HG03280 (cell line): Measurements from ENCODE around the gene OGDH.
"Not testable (repeated sequence)": the region's sequence is repeated elsewhere in the genome, so short reads cannot be mapped to it uniquely, and the experiment has no call there.

Experiments
- ATAC-seq: cut with Tn5 transposase; IDR thresholded peaks from one replicate; pipeline ENCODE4 v1.9.1; 2021; ENCODE audit warnings: mild to moderate bottlenecking, moderate library complexity; ENCODE audit not compliant: unreplicated experiment

Gene OGDH

DNA sequence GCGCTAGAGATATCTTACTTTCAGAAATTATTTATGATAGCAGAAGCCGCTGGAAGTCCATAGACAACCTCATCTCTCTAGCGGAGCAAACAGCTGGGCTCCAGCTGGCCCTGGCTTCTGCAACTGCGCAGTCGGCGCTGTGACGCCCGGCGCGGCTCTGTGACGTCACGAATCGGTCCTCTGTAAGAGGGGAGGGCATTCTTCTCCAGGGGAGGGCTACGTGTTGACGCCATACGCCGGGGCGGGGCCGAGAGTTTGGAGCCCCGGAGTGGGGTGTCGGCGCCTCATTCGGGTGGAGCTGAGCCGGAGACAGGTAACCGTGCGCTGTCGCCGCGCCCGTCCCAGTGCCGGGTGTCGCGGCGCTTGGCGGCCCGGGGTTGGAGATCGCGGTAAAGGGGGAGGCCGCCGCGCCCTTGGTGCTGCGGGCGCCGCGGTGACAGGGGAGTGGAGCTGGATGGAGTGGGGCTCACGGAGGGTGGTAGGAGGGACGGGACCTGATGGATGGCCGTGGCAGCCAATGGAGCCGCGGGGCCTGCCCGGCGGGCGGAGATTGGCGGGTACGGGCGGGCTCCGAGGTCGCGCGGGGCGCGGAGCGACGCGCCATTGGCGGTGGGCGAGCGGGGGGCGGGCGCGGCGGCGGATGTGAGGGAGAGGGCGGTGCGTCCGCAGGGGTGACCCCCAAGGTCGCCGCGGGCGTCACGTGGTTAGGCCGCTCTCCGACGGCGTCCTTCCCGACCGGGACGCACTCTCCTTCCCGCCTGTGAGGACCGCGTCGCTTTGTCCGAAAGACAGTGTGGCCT, at the start of gene OGDH:
OGDH (plus strand) TSS at position 287 of the 800 bp plus-strand sequence. CDS start 17,717 bp downstream, outside the sequence.
- peak; percentile 95 for ATAC-seq

- no peak for ATAC-seq
Measured at GRCh38 chr7:44557485-44557884, 48.9 kb upstream of the OGDH start.

- ATAC-seq: no peak
Measured at GRCh38 chr7:44559485-44559884, 46.9 kb upstream of the OGDH start.

DNA sequence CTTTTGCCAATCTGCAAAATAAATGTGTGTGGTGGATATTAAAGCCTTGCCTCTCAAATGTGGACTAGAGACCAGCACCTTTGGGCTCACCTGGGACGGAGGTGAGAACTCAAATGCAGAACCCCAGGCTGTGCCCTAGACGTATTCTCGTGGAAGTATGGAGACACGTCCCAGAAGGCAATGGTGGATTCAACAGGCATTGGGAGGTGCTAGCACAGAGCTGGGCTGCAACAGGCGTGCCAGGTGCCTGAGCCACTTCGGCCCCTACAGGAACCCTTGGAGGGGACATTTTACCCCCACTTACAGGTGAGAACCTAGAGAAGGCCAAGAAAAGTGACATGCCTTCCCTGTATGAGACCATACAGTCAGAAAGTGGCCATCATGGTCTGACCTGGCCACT, 44.9 kb upstream of the OGDH start:
- no peak for ATAC-seq

DNA sequence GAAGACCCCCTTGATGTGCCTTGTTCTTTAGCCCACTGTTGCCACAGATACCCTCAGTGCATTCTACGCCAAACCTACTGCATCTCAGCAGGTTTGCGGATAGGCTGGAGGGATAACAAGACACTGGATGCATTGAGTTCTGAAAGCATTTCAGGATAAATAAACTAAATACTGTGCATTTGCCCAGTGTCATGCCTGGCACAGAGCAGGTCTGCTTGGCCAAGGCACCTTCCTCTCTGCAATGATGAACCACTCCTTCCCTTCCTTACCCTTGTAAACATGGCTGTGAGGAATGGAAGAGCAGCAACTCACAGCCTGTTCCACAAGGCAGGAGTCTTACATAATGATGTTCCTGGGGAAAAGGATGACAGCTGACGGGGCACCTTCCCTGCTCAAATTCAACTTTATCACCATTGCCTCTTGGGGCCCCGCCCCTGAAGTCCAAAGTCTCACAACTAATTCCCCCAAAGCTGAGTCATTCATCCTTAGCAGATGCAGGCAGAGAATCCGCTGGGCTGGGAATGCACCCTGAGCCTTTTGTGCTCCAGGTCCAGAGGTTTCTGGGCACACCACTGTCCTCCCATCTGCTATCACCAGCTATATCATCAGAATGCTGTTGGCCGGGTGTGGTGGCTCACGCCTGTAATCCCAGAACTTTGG, 44.3 kb upstream of the OGDH start:
- no peak for ATAC-seq

DNA sequence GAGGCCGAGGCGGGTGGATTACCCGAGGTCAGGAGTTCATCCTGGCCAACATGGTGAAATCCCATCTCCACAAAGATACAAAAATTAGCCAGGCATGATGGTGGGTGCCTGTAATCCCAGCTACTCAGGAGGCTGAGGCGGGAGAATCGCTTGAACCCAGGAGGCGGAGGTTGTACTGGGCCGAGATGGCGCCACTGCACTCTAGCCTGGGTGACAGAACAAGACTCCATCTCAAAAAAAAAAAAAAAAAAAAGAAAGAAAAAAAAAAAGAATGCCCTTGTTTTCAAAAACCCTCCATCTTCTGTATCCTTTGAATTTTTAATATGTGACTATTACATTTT, 43.8 kb upstream of the OGDH start:
- ATAC-seq: not testable (repeated sequence)

DNA sequence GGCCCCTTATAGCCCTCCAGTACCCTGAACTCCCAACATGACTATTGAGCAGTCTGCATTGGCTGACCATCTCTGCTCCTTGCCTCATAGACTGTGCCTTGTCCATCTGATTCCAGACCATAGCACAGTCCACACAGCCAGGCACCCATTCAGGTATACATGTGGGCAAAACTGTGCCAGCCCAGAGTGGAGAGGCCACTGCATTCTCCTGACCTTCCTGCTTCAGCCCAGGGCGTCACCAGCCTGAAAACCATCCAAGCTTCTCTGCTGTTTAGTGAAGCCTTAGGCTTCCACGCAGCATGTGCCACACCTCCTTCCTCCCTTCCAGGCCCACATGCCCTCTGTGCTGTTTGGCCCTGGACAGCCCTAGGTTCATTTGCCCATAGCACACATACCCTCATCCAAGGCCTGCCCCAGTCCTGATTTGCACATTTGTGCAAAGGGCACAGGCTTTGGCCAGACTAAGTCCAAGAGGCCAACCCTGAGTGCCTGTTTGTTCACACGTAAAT, 43.2 kb upstream of the OGDH start:
- ATAC-seq: no peak

DNA sequence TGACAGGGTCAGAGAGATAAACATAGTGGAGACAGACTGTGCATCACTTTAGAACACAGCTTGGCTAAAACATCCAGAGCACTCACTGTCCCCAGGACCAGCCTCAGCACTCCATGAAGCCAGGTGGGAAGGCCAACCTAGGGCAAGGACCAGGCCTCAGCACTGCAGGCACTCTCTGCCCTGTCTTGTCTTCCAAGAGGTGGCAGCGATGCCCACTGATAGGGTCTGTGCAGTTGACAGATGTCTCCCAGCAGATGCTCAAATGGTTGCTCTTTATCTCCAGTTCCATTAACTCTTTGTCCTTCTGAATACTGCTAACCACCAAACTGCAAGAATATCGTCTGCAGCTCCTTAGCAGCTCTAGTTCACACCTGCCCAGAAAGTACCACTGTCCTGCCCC, 41.8 kb upstream of the OGDH start:
- ATAC-seq: no peak

GRCh38 chr7:44565097-44565794, 41.2 kb upstream of the OGDH start:
- peak; percentile 81 for ATAC-seq

- peak; percentile 26 for ATAC-seq
Measured at GRCh38 chr7:44565795-44566559, 40.5 kb upstream of the OGDH start.

GRCh38 chr7:44566680-44567079, 39.7 kb upstream of the OGDH start:
- ATAC-seq: no peak

- no peak for ATAC-seq
Measured at GRCh38 chr7:44567884-44568283, 38.5 kb upstream of the OGDH start.

DNA sequence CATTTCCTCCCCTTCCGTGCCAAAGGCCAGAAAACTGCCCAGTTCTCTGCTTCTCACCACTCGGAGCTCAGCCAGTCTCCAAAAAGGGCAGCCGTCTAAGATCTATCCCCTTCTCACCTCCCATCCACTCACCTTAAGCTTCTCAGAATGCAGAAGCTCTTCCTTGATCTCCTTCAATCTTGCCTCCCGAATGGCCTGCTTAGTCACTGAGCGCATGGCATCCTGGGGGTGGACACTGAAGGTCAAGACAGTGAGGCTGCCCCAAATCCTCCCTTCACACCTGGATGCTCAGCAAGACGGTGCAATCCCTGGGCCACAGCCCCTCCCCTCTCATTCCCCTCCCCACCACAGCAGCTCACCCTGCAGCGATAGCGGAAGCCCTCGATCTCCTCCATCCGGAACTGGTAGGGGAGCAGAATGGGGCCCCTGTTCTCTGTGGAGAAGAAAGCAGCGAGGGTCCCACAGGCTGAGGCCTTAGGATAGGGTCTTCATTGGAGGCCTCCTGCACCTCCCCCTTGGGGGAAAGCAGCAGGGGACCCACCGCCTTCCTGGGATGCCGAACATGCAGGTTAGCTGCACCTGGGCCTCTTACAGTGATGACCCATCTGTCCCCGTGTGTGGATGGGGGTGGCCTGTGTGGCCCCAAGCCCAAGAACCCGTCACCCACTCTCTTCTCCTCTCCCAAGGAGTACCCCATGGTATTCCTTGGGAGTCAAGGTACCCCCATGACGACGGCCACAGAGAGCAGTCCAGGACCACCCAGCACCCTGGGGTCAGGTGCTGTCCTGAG, 37.5 kb upstream of the OGDH start:
- no peak for ATAC-seq

GRCh38 chr7:44569959-44570358, 36.5 kb upstream of the OGDH start:
- no peak for ATAC-seq

DNA sequence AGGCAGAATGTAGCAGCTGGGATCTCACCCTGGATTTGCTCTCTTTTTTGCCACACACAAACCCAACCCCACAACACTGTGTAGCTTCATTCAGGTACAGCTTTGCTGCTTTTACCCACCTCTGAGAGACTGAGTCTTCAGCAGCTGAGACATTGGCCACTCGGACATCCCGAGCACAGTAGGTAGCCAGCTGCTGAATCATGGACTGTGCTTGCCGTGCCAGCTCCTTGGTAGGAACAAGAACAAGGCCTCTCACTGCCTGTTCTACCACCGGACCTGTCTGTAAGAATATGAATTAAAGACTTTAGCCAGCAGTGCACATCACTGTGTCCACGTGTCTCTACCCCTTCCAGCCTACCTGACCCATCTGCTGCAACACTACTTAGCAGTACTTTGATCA, 33.7 kb upstream of the OGDH start:
- no peak for ATAC-seq

DNA sequence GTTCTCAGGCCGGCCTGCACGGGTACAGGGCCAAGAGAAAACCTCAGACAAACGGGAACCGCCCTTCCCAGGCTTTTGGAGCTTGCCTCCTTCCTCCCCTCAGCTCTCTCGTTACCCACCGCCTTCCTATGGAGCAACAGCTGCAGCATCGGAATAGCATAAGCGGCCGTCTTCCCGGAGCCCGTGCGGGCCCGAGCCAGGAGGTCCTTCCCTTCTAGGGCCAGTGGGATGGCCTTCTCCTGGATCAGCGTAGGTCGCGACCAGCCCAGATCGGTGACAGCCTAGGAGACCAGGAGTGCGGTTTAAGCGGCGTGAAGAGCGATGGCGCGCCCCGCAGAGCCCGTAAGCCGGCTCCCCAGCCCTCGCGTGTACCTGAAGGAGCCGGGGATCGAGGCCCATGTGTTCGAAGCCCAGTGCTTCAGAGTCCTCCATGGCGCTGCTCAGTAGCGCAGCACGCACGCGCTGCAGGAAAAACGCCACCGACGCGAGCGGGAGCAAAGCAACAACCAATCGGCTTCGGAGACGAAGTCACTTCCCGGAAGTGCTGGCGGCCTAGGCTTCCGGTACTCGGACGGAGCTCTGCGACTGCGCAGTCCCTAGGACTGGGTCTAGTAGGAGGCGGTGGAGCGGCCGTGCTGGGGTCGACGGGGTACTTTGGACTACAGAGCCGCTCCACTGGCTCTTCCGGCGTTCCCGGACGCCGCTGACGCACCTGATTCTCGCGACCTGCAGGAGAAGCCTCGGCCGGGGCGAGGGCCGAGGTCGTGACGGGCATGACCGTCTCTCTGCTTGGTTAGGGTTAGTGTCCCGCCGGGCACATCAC, 32.8 kb upstream of the OGDH start, which contains the start of gene DDX56:
DDX56 (minus strand) TSS at position 445 of the 823 bp plus-strand sequence; CDS start at position 432, 13 bp downstream.
- peak; percentile 94 for ATAC-seq

DNA sequence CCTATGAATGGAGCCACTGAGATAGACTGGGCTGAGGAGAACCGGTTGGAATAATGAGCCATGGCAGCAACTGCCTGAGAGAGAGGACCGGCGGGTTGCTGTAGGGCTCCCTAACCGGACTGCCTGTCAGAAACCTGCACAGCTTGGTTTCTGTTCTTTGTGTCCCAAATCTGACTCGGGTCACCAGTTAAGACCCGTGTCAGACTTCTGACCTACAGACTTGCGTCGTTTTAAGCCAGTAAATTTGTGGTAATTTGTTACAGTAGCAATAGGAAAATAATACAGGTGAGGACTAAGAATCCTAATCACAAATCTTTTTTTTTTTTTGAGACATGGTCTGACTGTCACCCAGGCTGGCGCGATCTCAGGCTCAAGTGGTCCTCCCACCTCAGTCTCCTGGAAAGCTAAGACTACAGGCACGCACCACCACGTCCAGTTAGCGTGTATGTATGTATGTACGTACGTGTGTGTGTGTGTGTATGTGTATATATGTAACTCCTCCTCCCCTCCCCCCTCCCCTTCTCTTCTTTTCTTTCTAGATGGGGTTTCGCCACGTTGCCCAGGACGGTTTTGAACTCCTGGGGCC, 32.0 kb upstream of the OGDH start:
- no peak for ATAC-seq

GRCh38 chr7:44575054-44575453, 31.4 kb upstream of the OGDH start:
- ATAC-seq: no peak

DNA sequence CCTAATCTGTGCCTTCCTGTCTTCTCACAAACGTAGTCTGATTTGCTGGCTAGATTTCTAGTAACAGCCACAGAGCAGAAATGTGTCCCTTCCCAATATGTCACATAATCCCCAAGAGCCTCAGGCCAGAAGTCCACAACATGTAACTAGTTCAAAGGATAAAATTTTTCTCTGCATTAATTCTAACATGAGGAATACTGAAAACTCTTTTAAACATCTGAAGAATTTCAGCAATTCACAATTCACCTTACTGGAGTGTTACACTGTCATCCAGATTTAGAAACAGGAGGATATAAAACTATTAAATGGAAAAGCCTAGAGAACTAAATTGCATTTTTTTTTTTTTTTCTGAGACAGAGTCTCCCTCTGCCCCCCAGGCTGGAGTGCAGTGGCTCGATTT, 30.2 kb upstream of the OGDH start:
- no peak for ATAC-seq
